HEK293 (cell line): Measurements from ENCODE around the gene NEMP2.

Experiments
- CTCF ChIA-PET: fragments of 350-600 bp; formaldehyde crosslinking; extraction: SDS; loops from one replicate; lab custom pipeline; 2021; ENCODE audit warnings: antibody characterized with exemption; lab: Yijun Ruan, JAX
- POLR2A ChIA-PET: fragments of 300-600 bp; formaldehyde crosslinking; extraction: SDS; loops from one replicate; lab custom pipeline; 2020; ENCODE audit warnings: antibody characterized with exemption, inconsistent platforms; lab: Yijun Ruan, JAX
- H3K27ac ChIP-seq: fragments of 200-500 bp; sonication (Bioruptor generic); 2 replicates; pipeline ENCODE4 v1.5.1; 2014; ENCODE audit warnings: low read depth, low read length, control low read depth, inconsistent platforms; ENCODE audit errors: extremely low read depth
- H3K36me3 ChIP-seq, 2 experiments: fragments of 200-500 bp in 1 of 2; sonication (Bioruptor generic) in 1 of 2; 1 replicate in 1 of 2; 2 replicates in 1 of 2; pipeline ENCODE4 v1.5.1; 2014 to 2017; ENCODE audit warnings: inconsistent platforms in 2 of 2, low read length in 2 of 2; ENCODE audit not compliant: control insufficient read depth in 2 of 2, insufficient read depth in 1 of 2
- H3K4me1 ChIP-seq: fragments of 200-500 bp; sonication (Bioruptor generic); 2 replicates; pipeline ENCODE4 v1.5.1; 2014; ENCODE audit warnings: mild to moderate bottlenecking, low read length, inconsistent platforms; ENCODE audit not compliant: control insufficient read depth, insufficient read depth
- H3K4me3 ChIP-seq: 2 replicates; pipeline ENCODE4 v1.5.1; 2011; ENCODE audit warnings: low read depth, mild to moderate bottlenecking, control low read depth, low read length, moderate library complexity
- H3K9me3 ChIP-seq: fragments of 200-500 bp; sonication (Bioruptor generic); 2 replicates; pipeline ENCODE4 v1.5.1; 2014; ENCODE audit warnings: low read depth, low read length, inconsistent platforms; ENCODE audit not compliant: control insufficient read depth, insufficient read depth
- EGR2 ChIP-seq: fragments of 450-650 bp; formaldehyde crosslinking; IDR thresholded peaks from 2 replicates; pipeline ENCODE4 v1.5.1; 2016; ENCODE audit warnings: low read depth, missing biosample characterization, missing genetic modification characterization
- GLI2 ChIP-seq: fragments of 450-650 bp; formaldehyde crosslinking; IDR thresholded peaks from 2 replicates; pipeline ENCODE4; 2017; ENCODE audit warnings: missing biosample characterization, missing genetic modification characterization, low read depth, borderline replicate concordance
- KLF1 ChIP-seq: fragments of 450-650 bp; formaldehyde crosslinking; IDR thresholded peaks from 2 replicates; pipeline ENCODE4 v1.5.1; 2016; ENCODE audit warnings: missing biosample characterization, missing genetic modification characterization
- KLF10 ChIP-seq: fragments of 450-650 bp; IDR thresholded peaks from 2 replicates; pipeline ENCODE4 v1.5.1; 2018; ENCODE audit warnings: missing biosample characterization, mild to moderate bottlenecking, missing genetic modification characterization
- MZF1 ChIP-seq: fragments of 450-650 bp; formaldehyde crosslinking; IDR thresholded peaks from 2 replicates; pipeline ENCODE4 v1.5.1; 2017; ENCODE audit warnings: missing biosample characterization, missing genetic modification characterization, borderline replicate concordance
- ZNF174 ChIP-seq: fragments of 450-650 bp; formaldehyde crosslinking; IDR thresholded peaks from 2 replicates; pipeline ENCODE4 v1.5.0; 2017; ENCODE audit warnings: missing biosample characterization, mild to moderate bottlenecking, missing genetic modification characterization
- ZNF2 ChIP-seq: fragments of 450-650 bp; formaldehyde crosslinking; IDR thresholded peaks from 2 replicates; pipeline ENCODE4 v1.5.1; 2016; ENCODE audit warnings: missing biosample characterization, missing genetic modification characterization
- ZNF280D ChIP-seq: fragments of 450-650 bp; formaldehyde crosslinking; IDR thresholded peaks from 2 replicates; pipeline ENCODE4 v1.5.1; 2016; ENCODE audit warnings: missing biosample characterization, missing genetic modification characterization
- ZNF366 ChIP-seq: fragments of 450-650 bp; formaldehyde crosslinking; conservative IDR thresholded peaks from 2 replicates; pipeline ENCODE4 v1.5.1; 2016; ENCODE audit warnings: missing biosample characterization, missing genetic modification characterization
- ZNF391 ChIP-seq: fragments of 450-650 bp; formaldehyde crosslinking; IDR thresholded peaks from 2 replicates; pipeline ENCODE4 v1.5.1; 2016; ENCODE audit warnings: low read depth, missing biosample characterization, missing genetic modification characterization, borderline replicate concordance
- ZNF514 ChIP-seq: fragments of 450-650 bp; formaldehyde crosslinking; IDR thresholded peaks from 2 replicates; pipeline ENCODE4 v1.5.1; 2016; ENCODE audit warnings: missing biosample characterization, missing genetic modification characterization
- ZNF518A ChIP-seq: fragments of 450-650 bp; formaldehyde crosslinking; conservative IDR thresholded peaks from 2 replicates; pipeline ENCODE4 v1.5.1; 2016; ENCODE audit warnings: low read depth, missing biosample characterization, missing genetic modification characterization
- ZNF560 ChIP-seq: fragments of 450-650 bp; formaldehyde crosslinking; IDR thresholded peaks from 2 replicates; pipeline ENCODE4 v1.5.1; 2017; ENCODE audit warnings: missing biosample characterization, missing genetic modification characterization, borderline replicate concordance
- ZNF580 ChIP-seq: fragments of 450-650 bp; formaldehyde crosslinking; IDR thresholded peaks from 2 replicates; pipeline ENCODE4 v1.5.1; 2016; ENCODE audit warnings: missing biosample characterization, missing genetic modification characterization
- ZNF621 ChIP-seq: fragments of 450-650 bp; formaldehyde crosslinking; IDR thresholded peaks from 2 replicates; pipeline ENCODE4 v1.5.1; 2017; ENCODE audit warnings: missing biosample characterization, missing genetic modification characterization
- ZXDB ChIP-seq: fragments of 450-650 bp; formaldehyde crosslinking; IDR thresholded peaks from 2 replicates; pipeline ENCODE4 v1.5.1; 2016; ENCODE audit warnings: missing biosample characterization, missing genetic modification characterization

The NEMP2 gene

GRCh38 chr2:190550137-190550536, 15.6 kb upstream of the NEMP2 start:
- TF ChIP-seq ZNF580 (no peak), GLI2 (tag by site-specific recombination) (no peak), MZF1 (tag by site-specific recombination) (no peak), ZXDB (tag by site-specific recombination) (no peak)
- no peak overlapping the region for H3K4me3 ChIP-seq
- ChIA-PET POLR2A (no interaction called here), CTCF (interaction anchor here (0.6 to 1.0 kb wide), 2 partner anchors 11 to 15 kb away, joined by 3 to 4 read pairs; no protein-coding TSS in a partner anchor)
- H3K36me3 ChIP-seq, result no peaks in the 10 kb centered on the region
- no peaks in the 10 kb centered on the region for H3K9me3 ChIP-seq
- no peak overlapping the region for H3K27ac ChIP-seq
- H3K4me1 ChIP-seq, result no peaks in the 10 kb centered on the region

GRCh38 chr2:190547886-190548285, 13.4 kb upstream of the NEMP2 start:
- H3K4me1 ChIP-seq, result no peaks in the 10 kb centered on the region
- no peaks in the 10 kb centered on the region for H3K9me3 ChIP-seq
- H3K36me3 ChIP-seq, result no peaks in the 10 kb centered on the region
- H3K27ac ChIP-seq, result no peak overlapping the region
- H3K4me3 ChIP-seq, result no peak overlapping the region
- POLR2A ChIA-PET, result no interaction called here
- TF ChIP-seq KLF1 (tag by site-specific recombination), result 0 out of 2 replicates have a peak, but pooled peaks have one; percentile 26
- no peak for TF ChIP-seq KLF10 (tag by site-specific recombination)
- no peak for TF ChIP-seq ZNF2 (tag by site-specific recombination)
- CTCF ChIA-PET, result no interaction called here

- Histone ChIP-seq H3K4me3 (no peak overlapping the region), H3K36me3 (no peaks in the 10 kb centered on the region), H3K27ac (no peak overlapping the region), H3K4me1 (no peaks in the 10 kb centered on the region)
- CTCF ChIA-PET, result no interaction called here
- POLR2A ChIA-PET, result no interaction called here
- TF ChIP-seq ZNF280D (no peak), ZNF514 (tag by site-specific recombination) (no peak), ZNF621 (tag by site-specific recombination) (no peak), EGR2 (tag by site-specific recombination) (no peak), ZNF366 (tag by site-specific recombination) (no peak), ZNF518A (tag by site-specific recombination) (no peak), ZNF560 (tag by site-specific recombination) (no peak), ZNF174 (tag by site-specific recombination) (no peak), ZNF391 (tag by site-specific recombination) (no peak)
- TF ChIP-seq, all 188 proteins: peak for 0
- H3K9me3 ChIP-seq, result no peaks in the 10 kb centered on the region
Observed at GRCh38 chr2:190546734-190547133, 12.2 kb upstream of the NEMP2 start.
